GM21723 (cell line): ENCODE results near the gene MYH7.

ENCODE experiments used
- ATAC-seq: cut with Tn5 transposase; IDR thresholded peaks from one replicate; pipeline ENCODE4 v1.9.1; 2021; ENCODE audit warnings: mild to moderate bottlenecking, moderate library complexity; ENCODE audit not compliant: unreplicated experiment

MYH7 gene

GRCh38 chr14:23449314-23449713 is 13.9 kb upstream of the MYH7 start:
- ATAC-seq, result no peak

GRCh38 chr14:23447361-23448350 is 12.2 kb upstream of the MYH7 start:
- no peak for ATAC-seq

GRCh38 chr14:23446291-23446851 is 10.9 kb upstream of the MYH7 start:
- no peak for ATAC-seq

GRCh38 chr14:23445773-23446172 is 10.3 kb upstream of the MYH7 start:
- no peak for ATAC-seq

GRCh38 chr14:23444314-23444713 is 8.9 kb upstream of the MYH7 start:
- ATAC-seq, result no peak

GRCh38 chr14:23443881-23444280 is 8.4 kb upstream of the MYH7 start:
- ATAC-seq, result no peak

- ATAC-seq, result no peak
Measured at GRCh38 chr14:23443411-23443812, 8.0 kb upstream of the MYH7 start.

GRCh38 chr14:23442721-23443356 is 7.4 kb upstream of the MYH7 start:
- ATAC-seq, result no peak

GRCh38 chr14:23441076-23441475 is 5.6 kb upstream of the MYH7 start:
- ATAC-seq, result no peak

- ATAC-seq, result no peak
Measured at GRCh38 chr14:23439107-23439835, 3.8 kb upstream of the MYH7 start.

- ATAC-seq, result no peak
Measured at GRCh38 chr14:23438101-23438971, 2.9 kb upstream of the MYH7 start.

GRCh38 chr14:23437133-23438100 is 2.0 kb upstream of the MYH7 start:
- ATAC-seq, result no peak

GRCh38 chr14:23436327-23437132 is 1.1 kb upstream of the MYH7 start:
- no peak for ATAC-seq

GRCh38 chr14:23434488-23435222 is 805 bp downstream of the MYH7 start:
- ATAC-seq, result no peak

GRCh38 chr14:23433457-23433856 is 2.0 kb downstream of the MYH7 start:
- ATAC-seq, result no peak

GRCh38 chr14:23432946-23433345 is 2.5 kb downstream of the MYH7 start:
- no peak for ATAC-seq

GRCh38 chr14:23432102-23432925 is 3.1 kb downstream of the MYH7 start:
- ATAC-seq, result no peak
